AG08395 (cell line): ENCODE data around the gene GLI1.
"Not testable (repeated sequence)": the region's sequence is repeated elsewhere in the genome, so short reads cannot be mapped to it uniquely, and the experiment has no call there.

Experiments
- DNase-seq: peaks from one replicate; pipeline ENCODE4 v3.0.0; 2012; ENCODE audit warnings: mixed read lengths, low spot score

GLI1 gene

DNA sequence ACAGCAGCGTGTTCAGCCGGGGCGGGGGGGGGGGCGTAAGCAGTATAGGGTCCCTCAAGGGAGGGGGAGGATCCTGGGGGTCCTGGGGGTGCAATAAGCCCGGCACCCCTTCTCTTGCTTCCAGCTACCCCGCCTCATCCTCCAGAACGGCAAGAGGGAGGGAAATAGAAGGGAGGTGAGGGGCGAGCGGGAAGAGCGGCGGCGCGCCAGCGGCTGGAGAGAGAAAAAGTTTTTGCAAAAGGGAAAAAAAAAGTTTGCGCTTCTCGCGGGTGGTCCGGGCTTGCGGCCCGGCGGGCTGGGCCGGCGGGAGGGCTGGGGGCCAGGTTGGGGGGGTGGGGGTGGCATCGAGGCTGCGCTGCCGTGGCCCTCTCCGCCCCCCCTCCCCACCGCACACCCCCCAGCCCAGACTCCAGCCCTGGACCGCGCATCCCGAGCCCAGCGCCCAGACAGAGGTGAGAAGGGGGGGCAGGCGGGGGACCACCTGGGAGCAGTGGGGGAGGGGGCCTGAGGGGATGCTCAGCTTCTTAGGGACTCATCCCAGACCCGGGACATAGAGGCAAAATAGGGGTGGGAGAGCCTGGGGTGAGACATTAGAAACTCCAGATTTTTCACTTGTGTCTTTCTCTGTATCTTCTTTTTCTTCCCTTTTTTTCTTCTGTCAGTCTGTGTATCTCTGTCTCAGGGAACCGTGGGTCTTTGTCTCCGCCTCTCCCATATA lies at the start of gene GLI1:
TSS of gene GLI1 (plus strand) at position 36 of the 718 bp plus-strand sequence. CDS start 3,907 bp downstream, outside the sequence.
- DNase-seq = peak; percentile 63

DNA sequence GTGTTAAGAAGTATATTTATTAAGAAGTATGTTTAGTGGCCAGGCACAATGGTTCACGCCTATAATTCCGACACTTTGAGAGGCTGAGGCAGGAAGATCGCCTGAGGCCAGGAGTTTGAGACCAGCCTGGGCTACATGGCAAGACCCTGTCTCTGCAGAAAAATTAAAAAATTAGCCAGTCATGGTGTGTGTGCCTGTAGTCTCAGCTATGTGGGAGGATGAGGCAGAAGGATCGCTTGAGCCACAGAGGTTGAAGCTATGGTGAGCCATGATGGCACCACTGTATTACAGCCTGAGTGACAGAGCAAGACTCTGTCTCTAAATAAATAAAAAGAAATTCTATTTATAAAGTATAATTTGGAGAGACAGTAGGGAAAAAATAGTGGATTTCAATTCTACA lies 49.1 kb upstream of the GLI1 start:
- no peak for DNase-seq

DNA sequence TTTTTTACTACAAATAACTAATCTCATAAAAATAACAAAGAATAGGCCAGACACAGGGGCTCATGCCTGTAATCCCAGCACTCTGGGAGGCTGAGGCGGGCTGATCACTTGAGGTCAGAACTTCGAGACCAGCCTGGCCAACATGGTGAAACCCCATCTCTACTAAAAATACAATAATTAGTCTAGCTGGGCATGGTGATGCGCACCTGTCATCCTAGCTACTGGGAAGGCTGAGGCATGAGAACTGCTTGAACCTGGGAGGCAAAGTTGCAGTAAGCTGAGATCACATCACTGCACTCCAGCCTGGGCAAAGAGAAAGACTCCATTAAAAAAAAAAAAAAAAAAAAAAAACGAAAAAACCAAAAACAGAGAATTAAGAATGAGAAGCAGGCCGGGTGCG lies 45.4 kb upstream of the GLI1 start:
- not testable (repeated sequence) for DNase-seq

DNA sequence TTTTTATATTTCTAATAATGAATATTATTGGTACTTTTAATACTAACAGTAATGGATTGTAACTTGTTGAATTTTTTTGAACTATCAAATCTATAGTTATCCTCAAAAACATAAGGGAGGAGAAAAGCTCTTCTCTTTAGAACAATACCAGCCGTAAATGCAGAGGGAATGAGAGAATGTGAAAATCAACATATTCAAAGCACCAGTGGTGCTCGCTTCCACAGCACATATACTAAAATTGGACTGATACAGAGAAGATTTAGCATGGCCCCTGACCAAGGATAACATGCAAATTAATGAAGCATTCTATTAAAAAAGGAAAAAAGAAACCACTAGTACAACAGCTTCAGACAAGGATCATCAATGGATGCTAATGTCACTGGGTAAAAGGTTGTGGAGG lies 44.5 kb upstream of the GLI1 start:
- no peak for DNase-seq

DNA sequence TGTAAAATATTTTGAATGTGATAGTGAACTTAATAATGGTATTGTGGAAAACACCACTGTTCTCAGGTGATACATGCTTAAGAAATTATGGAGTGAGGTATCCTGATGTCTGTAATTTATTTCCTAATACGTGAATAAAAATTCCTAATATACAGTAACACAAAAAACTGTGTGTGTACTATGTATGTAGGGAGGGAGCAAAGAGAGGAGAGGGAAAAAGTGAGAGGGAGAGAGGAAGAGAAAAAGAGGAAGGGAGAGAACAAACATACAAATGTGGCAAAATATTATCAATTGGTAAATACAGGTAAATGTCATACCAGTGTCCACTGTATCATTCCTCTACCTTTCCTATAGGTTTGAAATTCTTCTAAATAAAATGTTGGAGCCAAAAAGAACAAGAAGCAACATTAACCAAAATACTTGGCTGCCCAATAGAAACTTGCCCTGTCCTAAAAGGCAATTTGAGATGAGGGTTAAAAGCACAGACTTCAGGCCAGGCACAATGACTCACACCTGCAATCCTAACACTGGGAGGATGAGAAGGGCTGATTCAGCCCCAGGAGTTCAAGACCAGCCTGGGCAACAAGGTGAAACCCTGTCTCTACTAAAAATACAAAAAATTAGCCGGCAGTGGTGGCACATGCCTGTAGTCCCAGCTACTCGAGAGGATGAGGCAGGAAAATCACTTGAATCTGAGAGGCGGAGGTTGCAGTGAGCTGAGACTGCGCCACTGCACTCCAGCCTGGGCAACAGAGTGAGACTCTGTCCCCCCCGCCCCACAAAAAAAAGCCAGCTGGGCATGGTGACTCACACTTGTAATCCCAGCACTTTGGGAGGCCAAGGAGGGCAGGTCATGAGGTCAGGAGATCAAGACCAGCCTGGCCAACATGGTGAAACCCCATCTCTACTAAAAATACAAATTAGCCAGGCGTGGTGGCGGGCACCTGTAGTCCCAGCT lies 43.3 kb upstream of the GLI1 start:
- peak; percentile 5 for DNase-seq

DNA sequence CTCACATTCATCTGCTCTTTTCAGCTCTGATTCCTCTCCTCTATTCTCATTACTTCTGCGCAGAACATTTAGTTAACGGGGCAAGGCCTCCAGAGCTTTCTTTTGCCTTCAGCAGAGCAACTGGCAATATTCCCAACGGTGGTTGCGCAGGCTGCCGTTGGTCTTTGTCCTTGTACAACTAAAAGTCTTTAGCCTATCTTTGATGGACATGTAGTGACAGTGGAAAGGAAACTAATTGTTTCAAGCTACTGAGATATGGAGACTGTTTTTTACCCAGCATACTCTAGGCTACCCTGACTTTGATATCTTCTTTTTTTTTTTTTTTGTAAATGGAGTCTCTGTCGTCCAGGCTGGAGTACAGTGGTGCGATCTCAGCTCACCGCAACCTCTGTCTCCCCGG lies 41.3 kb upstream of the GLI1 start:
- no peak for DNase-seq

DNA sequence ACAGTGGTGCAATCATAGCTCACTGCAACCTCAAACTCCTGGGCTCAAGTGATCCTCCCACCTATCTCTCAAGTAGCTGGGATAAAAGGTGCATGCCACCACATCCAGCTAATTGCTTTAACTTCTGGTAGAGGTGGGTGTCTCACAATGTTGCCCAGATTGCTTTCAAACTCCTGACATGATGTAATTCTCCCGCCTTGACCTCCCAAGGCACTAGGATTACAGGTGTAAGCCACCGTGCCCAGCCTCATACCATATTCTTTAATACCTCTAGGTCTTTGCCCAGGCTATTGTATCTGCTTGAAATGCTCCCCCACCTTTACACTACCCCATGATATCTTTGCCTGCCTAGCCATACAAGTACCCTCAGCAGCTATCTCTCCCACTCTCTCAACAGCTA lies 40.1 kb upstream of the GLI1 start:
- no peak for DNase-seq

DNA sequence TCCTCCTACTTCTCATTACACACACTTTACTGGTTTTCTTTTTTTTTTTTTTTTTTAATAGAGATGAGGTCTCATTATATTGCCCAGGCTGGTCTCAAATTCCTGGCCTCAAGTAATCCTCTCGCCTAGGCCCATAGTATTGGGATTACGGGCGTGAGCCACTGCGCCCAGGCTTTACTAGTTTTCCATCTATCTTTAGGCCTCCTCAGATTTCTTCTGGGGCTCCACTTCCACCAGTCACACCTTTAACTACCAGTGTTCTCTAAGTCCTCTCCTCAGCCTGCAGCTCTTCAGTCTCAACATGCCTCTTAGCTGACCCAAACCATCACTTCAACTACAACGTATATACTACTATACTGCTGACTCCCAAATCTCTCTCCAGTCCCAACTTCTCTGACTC lies 39.1 kb upstream of the GLI1 start:
- DNase-seq = no peak

DNA sequence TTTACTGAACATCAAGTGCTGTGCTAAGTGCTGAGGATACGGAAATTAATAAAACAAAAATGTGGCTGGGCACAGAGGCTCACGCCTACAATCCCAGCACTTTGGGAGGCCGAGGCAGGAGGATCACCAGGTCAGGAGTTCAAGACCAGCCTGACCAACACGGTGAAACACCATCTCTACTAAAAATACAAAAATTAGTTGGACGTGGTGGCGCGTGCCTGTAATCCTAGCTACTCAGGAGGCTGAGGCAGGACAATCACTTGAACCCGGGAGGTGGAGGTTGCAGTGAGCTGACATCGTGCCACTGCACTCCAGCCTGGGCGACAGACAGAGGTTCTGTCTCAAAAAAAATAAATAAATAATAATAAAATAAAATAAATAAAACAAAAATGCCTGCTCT lies 32.6 kb upstream of the GLI1 start:
- DNase-seq = not testable (repeated sequence)

DNA sequence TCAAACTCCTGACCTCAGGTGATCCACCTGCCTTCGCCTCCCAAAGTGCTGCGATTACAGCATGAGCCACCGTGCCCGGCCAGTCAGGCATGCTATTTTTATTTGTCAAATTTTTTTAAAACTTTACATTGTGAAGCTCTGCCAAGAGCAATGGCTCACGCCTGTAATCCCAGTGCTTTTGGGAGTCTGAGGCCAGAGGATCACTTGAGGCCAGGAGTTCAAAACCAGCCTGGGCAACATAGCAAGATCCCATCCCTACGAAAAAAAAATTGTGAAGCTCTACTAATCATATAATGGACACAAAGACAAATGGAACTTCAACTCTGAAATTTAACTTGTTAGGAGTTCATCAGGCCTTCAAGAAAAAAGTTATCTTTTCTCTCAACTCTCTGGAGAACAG lies 30.6 kb upstream of the GLI1 start:
- DNase-seq = no peak

DNA sequence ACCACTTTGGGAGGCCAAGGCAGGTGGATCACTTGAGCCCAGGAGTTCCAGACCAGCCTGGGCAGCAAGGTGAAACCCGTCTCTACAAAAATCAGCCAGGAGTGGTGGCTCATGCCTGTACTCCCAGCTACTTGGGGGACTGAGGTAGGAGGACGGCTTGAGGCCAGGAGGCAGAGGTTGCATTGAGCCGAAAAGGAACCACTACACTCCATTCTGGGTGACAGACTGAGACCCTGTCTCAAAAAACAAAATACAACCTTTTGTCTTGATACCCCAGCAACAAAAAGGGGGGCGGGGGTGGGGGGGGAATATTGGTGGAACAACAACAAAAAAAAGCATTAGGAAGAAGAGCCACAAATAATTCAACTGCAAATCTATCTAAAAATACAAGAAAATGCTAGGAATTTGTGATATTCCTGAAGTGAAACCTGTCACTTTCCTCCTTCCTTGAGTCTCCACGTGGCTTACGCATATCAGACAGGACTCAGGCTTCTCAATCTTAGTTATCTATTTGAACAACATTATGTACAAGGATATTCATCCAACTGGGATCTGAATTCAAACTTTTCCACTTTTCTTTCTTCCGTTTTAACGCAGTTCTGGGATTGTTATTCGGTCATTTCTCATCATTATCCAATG lies 30.0 kb upstream of the GLI1 start:
- no peak for DNase-seq

DNA sequence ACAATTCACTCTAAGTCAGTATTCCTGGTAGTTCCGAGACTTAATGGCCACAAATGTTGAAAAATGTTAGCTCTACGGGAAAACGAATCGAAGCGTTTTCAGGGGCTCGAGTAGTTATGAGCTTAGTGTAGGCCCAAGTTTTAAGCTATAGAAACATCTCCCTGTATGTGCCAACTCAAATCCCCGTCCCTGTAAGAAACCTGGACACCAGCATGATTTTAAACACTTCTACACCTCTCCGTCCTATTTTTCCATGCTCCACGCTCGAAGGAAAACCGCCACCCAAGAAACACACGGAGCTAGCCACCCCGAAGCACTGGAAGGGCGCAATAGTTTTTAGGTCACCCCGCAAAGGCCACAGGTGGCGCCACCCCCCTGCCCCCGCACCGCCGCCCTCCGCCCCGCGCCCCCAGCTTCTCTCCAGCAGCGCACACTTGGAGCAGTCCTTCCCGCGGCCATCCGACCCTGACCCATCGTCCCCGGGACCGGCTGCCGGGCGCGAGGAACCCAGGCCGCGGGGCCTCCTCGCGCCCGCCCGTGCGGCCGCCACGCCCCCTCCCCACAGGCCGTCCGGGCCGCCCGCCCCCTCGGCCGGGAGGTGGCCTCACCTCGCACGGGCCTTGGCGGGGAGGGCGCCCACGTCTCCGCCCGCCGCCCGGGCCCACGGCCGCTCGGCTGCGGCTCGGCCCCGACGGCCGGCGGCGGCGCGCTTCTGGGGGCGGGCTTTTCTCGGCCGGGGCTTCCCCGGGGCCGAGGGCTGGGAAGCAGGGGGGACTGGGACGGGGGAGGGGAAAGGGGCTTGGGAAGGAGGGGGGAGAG lies 29.3 kb upstream of the GLI1 start:
- peak; percentile 15 for DNase-seq

DNA sequence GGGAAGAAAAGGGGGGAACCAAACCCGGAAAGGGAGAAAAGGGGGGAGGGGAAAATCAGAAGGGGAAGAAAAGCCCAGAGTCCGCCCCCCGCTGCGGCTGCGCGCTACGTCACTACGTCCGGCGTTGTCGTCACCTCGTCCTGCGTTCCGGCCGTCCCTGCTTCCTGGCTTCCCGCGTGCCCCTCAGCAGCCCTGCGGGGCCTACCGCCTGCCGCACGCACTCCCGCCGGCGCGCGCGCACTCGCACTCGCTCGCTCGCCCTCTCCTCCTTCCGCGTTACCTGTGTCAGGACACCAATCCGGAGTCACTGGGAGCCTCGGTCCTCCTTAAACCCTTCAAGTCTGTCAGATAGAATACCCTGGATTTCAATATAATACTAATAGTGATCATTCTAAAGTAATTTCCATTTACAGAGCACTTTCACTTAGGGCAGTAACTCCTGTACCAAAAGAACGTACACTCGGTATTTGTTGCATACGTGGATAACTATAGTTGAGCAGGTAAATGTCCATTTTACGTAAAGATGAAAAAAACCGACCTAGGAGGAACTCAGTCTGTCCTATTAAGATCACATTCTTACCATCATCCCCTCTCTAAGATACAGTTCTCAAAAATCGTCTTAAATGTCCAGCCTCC lies 28.5 kb upstream of the GLI1 start, which contains the start of gene R3HDM2:
TSS of gene R3HDM2 (minus strand) at position 113 of the 636 bp plus-strand sequence. CDS start 120,615 bp downstream, outside the sequence.
- DNase-seq = peak; percentile 99

DNA sequence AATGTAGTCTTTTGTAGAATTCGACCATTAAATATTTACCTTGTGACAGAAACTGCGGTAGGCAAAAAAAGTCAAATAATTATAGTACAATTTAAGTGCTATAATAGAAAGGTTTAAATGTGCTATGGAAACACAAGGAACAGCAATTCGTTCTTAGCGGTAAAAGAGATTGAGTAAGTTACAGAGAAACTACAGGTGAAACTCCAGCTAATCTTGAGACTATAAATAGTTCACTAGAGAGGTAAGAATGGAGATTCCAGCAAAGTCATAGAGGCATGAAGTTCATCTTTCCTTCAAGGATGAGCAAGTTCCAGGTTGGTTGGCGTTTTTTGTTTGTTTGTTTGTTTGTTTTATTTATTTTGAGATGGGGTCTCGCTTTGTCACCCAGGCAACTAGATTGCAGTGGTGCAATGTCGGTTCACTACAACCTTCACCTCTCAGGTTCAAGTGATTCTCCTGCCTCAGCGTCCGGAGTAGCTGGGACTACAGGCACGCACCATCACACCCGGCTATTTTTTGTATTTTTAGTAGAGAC lies 27.9 kb upstream of the GLI1 start:
- no peak for DNase-seq

DNA sequence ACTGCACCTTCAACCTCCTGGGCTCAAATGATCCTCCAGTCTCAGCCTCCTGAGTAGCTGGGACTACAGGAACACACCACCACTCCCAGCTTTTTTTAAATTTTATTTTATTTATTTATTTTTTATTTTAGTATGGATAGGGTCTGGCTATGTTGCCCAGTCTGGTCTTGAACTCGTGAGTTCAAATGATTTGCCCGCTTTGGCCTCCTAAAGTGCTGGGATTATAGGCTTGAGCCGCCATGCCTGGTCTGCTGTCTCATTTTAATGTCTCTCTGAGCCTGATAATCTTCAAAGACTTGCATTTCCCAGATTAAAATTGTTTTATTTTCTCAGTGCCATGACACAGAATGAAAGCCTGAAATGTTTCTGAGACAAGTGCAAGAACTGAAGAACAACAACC lies 26.2 kb upstream of the GLI1 start:
- DNase-seq = no peak

DNA sequence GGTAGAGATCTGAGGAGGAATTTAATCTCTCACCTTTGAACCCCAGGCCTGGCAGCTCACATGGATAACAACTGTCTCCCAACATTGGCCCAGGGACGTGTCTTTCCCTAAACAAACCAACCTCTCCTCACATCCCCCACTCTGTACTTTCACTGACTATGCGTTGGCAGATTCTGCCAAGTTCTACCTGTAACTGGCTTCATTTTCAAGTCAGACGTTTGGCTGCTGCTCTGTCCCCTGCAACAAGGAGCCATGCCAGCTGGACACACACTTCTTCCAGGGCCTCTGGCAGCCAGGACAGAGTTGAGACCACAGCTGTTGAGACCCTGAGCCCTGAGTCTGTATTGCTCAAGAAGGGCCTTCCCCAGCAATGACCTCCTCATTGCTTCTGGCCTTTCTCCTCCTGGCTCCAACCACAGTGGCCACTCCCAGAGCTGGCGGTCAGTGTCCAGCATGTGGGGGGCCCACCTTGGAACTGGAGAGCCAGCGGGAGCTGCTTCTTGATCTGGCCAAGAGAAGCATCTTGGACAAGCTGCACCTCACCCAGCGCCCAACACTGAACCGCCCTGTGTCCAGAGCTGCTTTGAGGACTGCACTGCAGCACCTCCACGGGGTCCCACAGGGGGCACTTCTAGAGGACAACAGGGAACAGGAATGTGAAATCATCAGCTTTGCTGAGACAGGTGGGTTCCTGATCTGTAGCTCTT lies 24.9 kb upstream of the GLI1 start, which contains the start of gene INHBC:
TSS of gene INHBC (plus strand) at position 268 of the 707 bp plus-strand sequence. CDS start at position 371, 103 bp downstream.
- DNase-seq = no peak

DNA sequence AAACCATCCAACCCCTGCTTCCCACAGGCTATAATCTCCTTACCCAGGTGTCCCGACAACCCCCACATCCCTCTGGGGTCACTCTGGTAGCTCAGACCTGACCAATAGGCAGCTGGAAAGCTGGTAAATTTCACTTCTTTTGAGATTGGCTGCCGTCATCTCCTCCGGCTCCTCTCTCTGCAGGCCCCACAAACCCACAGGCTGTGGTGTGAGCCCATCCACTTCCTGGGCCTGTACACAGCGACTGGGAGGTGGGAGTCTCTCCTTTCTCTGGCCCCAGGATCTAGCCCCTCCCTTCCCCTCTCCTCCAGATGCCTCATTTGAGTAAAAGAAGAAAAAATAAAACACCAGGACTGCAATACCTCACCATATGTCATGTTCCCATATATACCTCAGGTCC lies 24.3 kb upstream of the GLI1 start:
- DNase-seq = no peak

DNA sequence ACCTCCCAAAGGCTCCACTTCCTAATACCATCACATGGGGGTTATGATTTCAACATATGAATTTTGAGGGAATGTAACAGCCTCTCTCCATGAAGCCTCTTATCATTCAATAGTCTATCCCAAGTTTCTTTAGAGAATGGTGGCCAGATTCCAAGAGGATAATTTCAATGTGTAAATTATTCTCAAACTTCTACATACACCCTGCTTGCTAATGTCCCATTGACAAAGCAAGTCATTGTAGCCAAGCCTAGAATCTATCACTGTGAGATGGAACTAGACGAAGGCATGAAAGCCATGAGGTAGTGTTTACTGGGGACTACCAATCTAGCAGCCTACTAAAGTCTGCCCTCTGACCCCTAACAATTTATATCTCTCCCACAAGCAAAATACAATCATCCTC lies 21.2 kb upstream of the GLI1 start:
- DNase-seq = no peak

DNA sequence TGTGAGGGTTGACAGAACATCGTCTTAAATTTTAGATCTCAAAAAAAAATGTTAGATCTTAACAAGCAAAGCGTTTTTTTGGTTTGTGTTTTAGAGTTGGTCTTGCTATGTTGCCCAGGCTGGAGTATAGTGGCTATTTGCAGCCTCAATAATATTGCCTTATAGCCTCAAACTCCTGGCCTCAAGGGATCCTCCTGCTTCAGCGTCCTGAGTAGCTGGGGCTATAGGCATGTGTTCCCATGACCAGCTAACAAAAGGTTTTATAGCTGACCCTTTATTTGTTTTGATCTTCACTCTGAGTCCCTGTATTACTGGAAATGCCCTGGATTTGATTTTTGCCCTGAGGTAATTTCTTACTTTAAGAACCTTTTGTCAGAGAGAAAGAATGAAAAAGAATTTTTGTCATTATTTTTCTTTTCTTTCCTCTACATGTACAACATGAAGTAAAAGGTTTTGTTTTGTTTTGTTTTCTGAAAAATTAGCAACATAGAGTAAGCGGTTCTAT lies 19.8 kb upstream of the GLI1 start:
- no peak for DNase-seq

DNA sequence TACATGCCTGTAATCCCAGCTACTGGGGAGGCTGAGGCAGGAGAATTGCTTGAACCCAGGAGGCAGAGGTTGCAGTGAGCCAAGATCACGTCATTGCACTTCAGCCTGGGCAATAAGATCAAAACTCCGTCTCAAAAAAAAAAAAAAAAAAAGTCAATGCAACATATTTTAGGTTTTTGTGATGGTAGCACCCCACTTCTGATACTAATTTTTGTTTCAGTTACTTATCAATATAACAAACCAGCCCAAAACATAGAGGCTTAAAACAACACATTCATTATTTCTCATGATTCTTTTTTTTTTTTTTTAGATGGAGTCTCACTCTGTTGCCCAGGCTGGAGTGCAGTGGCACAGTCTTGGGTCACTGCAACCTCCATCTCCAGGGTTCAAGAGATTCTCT lies 18.2 kb upstream of the GLI1 start:
- DNase-seq = not testable (repeated sequence)
